ENCODE data around the gene POC5.
"Not testable (repeated sequence)": the region's sequence is repeated elsewhere in the genome, so short reads cannot be mapped to it uniquely, and the experiment has no call there.

DNA sequence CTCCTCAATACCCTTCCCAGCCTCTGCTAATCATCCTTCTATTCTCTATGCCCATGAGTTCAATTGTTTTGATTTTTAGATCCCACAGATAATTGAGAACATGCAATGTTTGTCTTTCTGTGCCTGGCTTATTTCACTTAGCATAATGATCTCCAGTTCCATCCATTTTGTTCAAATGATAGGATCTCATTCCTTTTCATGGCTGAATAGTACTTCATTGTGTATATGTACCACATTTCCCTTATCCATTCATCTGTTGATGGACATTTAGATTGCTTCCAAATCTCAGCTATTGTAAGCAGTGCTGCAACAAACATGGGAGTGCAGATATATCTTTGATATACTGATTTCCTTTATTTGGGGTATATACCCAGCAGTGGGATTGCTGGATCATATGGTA is 9.0 kb upstream of the POC5 start:
- TF ChIP-seq, protein P1, sequence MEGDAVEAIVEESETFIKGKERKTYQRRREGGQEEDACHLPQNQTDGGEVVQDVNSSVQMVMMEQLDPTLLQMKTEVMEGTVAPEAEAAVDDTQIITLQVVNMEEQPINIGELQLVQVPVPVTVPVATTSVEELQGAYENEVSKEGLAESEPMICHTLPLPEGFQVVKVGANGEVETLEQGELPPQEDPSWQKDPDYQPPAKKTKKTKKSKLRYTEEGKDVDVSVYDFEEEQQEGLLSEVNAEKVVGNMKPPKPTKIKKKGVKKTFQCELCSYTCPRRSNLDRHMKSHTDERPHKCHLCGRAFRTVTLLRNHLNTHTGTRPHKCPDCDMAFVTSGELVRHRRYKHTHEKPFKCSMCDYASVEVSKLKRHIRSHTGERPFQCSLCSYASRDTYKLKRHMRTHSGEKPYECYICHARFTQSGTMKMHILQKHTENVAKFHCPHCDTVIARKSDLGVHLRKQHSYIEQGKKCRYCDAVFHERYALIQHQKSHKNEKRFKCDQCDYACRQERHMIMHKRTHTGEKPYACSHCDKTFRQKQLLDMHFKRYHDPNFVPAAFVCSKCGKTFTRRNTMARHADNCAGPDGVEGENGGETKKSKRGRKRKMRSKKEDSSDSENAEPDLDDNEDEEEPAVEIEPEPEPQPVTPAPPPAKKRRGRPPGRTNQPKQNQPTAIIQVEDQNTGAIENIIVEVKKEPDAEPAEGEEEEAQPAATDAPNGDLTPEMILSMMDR (IDR thresholded peaks at IDR 0.05): not testable (repeated sequence)
- not testable (repeated sequence) for TF ChIP-seq POLR2A, EP300 (IDR thresholded peaks at IDR 0.05)
